Activated T-helper 1 cell treated with Interleukin-2 at 50 U/mL for 16 hours (primary cell): ENCODE measurements around the gene BCL6.

ENCODE experiments used
- DNase-seq: peaks from one replicate; pipeline ENCODE4 v3.0.0-alpha.2; 2020; ENCODE audit warnings: low read depth

BCL6 gene

GRCh38 chr3:187762792-187763191 is 17.5 kb upstream of the BCL6 start:
- no peak for DNase-seq

GRCh38 chr3:187759601-187760000 is 14.3 kb upstream of the BCL6 start:
- DNase-seq: no peak

GRCh38 chr3:187758318-187758955 is 13.2 kb upstream of the BCL6 start:
- no peak for DNase-seq

GRCh38 chr3:187753516-187753915 is 8.2 kb upstream of the BCL6 start:
- DNase-seq: no peak

GRCh38 chr3:187750513-187751123 is 5.3 kb upstream of the BCL6 start:
- DNase-seq: no peak

- no peak for DNase-seq
Observed at GRCh38 chr3:187750006-187750512, 4.8 kb upstream of the BCL6 start.

- peak; percentile 76 for DNase-seq
Observed at GRCh38 chr3:187748050-187748481, 2.8 kb upstream of the BCL6 start.

- DNase-seq: no peak
Observed at GRCh38 chr3:187747506-187747905, 2.2 kb upstream of the BCL6 start.

- DNase-seq: no peak
Observed at GRCh38 chr3:187746442-187747281, 1.4 kb upstream of the BCL6 start.

GRCh38 chr3:187746059-187746441 is 782 bp upstream of the BCL6 start:
- no peak for DNase-seq

GRCh38 chr3:187744169-187745151 is 808 bp downstream of the BCL6 start:
- no peak for DNase-seq

- no peak for DNase-seq
Observed at GRCh38 chr3:187743195-187744141, 1.8 kb downstream of the BCL6 start.

GRCh38 chr3:187742351-187743171 is 2.7 kb downstream of the BCL6 start:
- no peak for DNase-seq

- no peak for DNase-seq
Observed at GRCh38 chr3:187741403-187742350, 3.6 kb downstream of the BCL6 start.

- DNase-seq: peak; percentile 56
Observed at GRCh38 chr3:187740421-187741399, 4.6 kb downstream of the BCL6 start.

- peak; percentile 73 for DNase-seq
Observed at GRCh38 chr3:187739561-187740332, 5.5 kb downstream of the BCL6 start.
